ENCODE data around the gene LAMA3.

LAMA3 gene

DNA sequence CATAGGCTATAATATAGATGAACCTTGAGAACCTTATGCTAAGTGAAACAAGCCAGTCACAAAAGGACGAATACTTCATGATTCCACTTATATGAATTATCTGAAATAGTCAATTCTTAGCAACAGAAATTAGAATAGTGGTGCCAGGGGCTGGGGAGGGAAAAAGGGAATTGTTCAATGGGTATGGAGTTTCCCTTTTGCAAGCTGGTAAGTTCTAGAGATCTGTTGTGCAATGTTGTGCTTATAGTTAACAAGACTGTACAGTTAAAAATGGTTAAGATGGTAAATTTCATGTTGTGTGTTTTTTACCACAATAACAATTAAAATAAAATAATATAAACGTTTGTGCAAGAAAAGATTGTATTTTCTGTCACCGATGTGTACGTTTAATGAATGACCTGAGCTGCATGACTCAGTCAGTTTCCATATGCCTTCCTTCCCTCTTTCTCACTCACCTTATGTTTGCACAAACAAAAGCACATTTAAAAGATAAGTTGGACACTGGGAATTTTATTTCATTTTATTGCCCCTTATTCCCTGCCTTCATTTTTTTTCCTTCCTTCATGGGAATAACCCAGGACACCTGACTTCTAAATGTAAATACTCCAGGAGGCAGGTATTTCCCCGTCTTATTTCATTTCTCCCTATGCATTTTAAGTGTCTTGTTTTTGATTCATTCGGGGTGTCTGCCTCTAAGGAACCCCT lies 181.6 kb downstream of the LAMA3 start:
- TF ChIP-seq, protein P1, sequence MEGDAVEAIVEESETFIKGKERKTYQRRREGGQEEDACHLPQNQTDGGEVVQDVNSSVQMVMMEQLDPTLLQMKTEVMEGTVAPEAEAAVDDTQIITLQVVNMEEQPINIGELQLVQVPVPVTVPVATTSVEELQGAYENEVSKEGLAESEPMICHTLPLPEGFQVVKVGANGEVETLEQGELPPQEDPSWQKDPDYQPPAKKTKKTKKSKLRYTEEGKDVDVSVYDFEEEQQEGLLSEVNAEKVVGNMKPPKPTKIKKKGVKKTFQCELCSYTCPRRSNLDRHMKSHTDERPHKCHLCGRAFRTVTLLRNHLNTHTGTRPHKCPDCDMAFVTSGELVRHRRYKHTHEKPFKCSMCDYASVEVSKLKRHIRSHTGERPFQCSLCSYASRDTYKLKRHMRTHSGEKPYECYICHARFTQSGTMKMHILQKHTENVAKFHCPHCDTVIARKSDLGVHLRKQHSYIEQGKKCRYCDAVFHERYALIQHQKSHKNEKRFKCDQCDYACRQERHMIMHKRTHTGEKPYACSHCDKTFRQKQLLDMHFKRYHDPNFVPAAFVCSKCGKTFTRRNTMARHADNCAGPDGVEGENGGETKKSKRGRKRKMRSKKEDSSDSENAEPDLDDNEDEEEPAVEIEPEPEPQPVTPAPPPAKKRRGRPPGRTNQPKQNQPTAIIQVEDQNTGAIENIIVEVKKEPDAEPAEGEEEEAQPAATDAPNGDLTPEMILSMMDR (IDR thresholded peaks at IDR 0.05; ENCODE audit: low read depth, low read length) = no peak
- no peak for DNase-seq (ENCODE audit: extremely low read depth, low read depth)

DNA sequence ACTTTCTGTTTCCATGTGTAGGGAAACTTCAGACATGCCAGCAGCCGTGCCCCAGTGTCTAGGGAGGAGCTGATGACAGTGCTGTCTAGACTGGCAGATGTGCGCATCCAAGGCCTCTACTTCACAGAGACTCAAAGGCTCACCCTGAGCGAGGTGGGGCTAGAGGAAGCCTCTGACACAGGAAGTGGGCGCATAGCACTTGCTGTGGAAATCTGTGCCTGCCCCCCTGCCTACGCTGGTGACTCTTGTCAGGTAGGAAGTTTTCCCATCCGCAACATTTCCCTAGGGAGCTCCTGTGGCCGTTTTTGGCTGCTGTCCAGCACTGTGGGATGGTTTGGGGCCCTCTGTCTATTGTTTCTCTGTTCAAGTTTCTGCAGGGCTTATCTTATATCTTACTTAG lies 182.2 kb downstream of the LAMA3 start:
- TF ChIP-seq, protein P1 (IDR thresholded peaks at IDR 0.05; ENCODE audit: low read depth, low read length) = no peak
- no peak for DNase-seq (ENCODE audit: extremely low read depth, low read depth)

DNA sequence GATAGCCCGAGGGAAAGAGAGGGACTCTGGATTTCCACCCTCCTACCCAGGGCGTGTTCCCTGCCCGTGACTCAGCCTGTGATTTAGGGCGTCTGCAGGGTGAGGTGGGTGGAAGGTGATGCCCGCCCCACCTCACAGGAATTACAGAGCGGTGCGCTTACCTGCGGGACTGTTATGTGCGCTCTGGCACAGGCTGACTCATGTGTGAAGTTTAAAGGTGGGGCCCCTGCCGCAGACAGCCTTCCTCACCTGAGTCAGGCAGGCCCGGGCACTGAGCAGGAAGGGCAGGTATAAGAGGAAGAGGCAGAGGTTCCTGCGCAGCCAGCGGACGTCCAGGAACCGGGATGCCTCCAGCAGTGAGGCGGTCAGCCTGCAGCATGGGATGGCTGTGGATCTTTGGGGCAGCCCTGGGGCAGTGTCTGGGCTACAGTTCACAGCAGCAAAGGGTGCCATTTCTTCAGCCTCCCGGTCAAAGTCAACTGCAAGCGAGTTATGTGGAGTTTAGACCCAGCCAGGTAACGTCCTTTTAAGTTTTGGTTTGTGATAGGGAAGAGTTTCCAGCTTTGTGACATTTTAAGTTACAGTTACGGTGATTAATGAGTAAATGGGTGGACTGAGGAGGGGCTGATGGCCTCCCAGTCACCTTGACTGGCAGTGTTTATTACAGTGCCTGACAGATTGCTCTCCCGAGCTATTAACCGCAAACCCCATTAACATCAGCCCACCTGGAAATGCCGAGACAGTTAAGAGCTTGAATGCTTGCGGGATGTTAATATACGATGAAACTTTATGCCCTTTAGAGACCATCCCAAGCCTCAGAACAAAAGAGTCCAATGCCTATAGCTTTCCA lies 183.7 kb downstream of the LAMA3 start:
- no peak for DNase-seq (ENCODE audit: extremely low read depth, low read depth)
- TF ChIP-seq, protein P1 (IDR thresholded peaks at IDR 0.05; ENCODE audit: low read depth, low read length) = no peak

DNA sequence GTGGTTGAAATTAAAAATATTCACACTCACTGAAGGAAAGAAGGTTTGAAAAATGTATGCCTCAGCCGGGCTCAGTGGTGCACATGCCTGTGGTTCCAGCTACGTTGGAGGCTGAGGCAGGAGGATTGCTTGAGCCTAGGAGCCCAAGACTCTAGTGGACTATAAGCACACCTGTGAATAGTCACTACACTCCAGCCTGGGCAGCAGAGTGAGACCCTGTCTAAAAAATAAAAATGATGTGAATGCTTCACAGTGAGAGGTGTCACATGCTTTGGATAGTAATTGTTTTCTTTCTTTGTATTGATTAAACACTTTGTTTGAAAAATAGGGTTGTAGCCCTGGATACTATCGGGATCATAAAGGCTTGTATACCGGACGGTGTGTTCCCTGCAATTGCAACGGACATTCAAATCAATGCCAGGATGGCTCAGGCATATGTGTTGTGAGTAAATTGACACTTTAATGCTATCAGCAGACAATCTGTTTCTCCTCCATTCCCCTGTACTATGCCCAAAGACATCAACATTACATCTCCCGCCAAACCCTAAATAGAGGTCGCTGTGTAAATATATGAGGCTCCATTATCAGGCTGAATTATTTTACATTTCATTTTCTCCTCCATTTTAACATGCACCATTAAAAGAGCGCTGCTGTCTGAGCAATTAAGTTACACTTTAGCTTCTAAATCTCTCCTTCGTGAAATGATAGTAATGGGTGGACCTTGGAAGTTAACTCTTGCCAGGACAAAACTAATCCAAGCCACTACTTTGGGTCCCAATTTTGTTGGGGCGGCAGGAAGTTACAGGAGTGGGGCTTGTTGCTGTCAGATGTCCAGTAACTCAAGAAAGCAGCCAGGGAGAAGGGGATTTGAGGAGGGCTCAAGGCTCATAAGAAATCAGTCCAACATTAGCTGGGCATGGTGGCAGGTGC lies 187.0 kb downstream of the LAMA3 start:
- TF ChIP-seq, protein P1 (IDR thresholded peaks at IDR 0.05; ENCODE audit: low read depth, low read length) = no peak
- DNase-seq (ENCODE audit: extremely low read depth, low read depth) = no peak

DNA sequence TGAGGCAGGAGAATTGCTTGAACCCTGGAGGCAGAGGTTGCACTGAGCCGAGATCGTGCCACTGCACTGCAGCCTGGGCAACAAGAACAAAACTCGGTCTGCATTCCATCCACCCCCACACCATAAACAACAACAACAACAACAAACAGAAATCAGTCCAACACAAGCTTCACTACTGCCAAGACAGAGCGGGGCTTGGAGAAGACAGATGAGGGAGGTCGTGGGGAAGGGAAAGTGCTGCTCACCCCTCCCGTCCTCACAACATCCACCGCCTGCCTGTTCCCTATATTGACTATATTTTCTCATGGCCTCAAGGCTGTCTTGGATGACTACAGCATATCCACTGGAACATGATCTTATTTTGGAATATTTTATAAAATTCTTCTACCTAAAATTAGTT lies 187.7 kb downstream of the LAMA3 start:
- no peak for DNase-seq (ENCODE audit: extremely low read depth, low read depth)
- TF ChIP-seq, protein P1 (IDR thresholded peaks at IDR 0.05; ENCODE audit: low read depth, low read length) = no peak

DNA sequence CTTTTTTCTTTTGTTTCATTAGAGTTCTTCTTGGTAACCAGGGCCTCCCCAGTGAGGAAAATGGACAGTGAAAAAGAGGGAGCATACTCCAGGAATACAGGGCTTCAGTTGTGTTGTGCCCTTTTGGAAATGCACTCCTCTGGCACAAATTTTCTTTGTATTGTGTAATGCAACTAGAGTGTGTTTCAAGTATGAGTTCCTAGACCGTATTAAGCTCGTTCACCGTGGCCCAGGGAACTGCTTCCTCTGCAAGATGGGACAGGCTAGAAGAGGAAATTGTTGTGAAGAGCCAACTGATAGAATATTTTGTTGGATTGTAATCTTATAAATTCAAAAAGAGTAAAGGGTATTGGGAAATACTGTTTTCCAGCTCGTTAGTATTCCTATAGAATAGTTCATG lies 188.1 kb downstream of the LAMA3 start:
- DNase-seq (ENCODE audit: extremely low read depth, low read depth) = no peak
- TF ChIP-seq, protein P1 (IDR thresholded peaks at IDR 0.05; ENCODE audit: low read depth, low read length) = no peak
